Measurements from ENCODE around the gene OFD1.

Gene OFD1

DNA sequence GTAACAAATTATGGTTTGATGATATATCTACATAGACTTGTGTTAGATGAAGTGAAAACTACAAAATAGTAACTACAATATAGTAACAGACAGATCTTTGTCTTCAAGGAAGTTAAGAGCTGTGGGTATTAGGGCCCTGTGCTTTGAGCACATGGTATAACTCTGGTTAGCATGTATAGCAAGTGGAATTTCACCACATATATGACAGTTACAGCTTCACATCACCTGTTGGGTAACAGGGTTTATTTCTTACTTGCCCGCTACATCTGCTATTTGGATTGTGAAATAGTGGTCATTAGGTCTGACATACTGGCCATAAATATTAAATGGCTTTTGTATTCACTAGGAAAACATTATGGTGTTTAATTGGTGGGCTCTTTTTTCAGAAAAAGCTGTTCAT lies 20.2 kb downstream of the OFD1 start:
- Histone ChIP-seq H3K27ac (ENCODE audit: extremely low read depth, low read depth, low read length) (no peak overlapping the region), H3K36me3 (ENCODE audit: control insufficient read depth in 2 of 2, insufficient read depth in 1 of 2, low read length in 2 of 2) (peaks cover 80 to 81% of the 10 kb centered on the region in 2 experiments), H3K4me1 (ENCODE audit: control insufficient read depth, insufficient read depth, low read length) (no peaks in the 10 kb centered on the region), H3K4me3 (ENCODE audit: low read depth, low read length) (no peak overlapping the region), H3K9me3 (ENCODE audit: control insufficient read depth, insufficient read depth, low read depth, low read length) (no peaks in the 10 kb centered on the region)
- ChIA-PET POLR2A (interaction anchor here (1.5 kb wide), 1 partner anchor 20 kb away, joined by 4 read pairs; the partner anchor contains the start of genes OFD1 and TRAPPC2), CTCF (interaction anchor here (0.6 to 1.8 kb wide), 3 partner anchors 13 to 34 kb away, joined by 3 to 7 read pairs (median 4); partner anchors contain the start of genes OFD1 and TRAPPC2)
- no peak for TF ChIP-seq MEIS1 (CRISPR knock-in tag; IDR thresholded peaks at IDR 0.05; ENCODE audit: borderline replicate concordance)
- no peak for TF ChIP-seq YY2 (tag by site-specific recombination; IDR thresholded peaks at IDR 0.05)
- TF ChIP-seq ZNF324 (tag by site-specific recombination; IDR thresholded peaks at IDR 0.05), result no peak

DNA sequence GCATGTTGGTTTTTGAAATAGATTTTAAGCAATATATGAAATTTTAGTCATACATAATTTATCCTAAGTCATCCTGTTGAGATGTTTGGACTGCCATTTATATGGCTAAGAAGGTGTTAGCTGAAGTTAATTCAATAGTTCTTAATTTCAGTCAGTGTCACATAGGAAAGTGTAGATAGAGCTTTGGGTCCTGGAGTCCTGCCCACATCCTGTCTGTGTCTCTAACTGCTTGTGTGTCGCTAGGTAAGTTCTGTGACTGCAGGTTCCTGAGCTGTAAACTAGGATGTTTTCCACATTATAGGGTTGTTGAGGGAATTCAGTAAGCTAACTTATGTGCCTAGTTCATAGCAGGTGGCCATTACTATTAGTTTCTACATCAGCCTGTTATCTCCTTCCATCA lies 20.7 kb downstream of the OFD1 start:
- Histone ChIP-seq H3K4me3 (ENCODE audit: low read depth, low read length) (no peak overlapping the region), H3K36me3 (ENCODE audit: control insufficient read depth in 2 of 2, insufficient read depth in 1 of 2, low read length in 2 of 2) (peaks cover 83 to 84% of the 10 kb centered on the region in 2 experiments), H3K9me3 (ENCODE audit: control insufficient read depth, insufficient read depth, low read depth, low read length) (no peaks in the 10 kb centered on the region), H3K27ac (ENCODE audit: extremely low read depth, low read depth, low read length) (no peak overlapping the region), H3K4me1 (ENCODE audit: control insufficient read depth, insufficient read depth, low read length) (no peaks in the 10 kb centered on the region)
- ChIA-PET CTCF (interaction anchor here (0.6 to 1.8 kb wide), 3 partner anchors 20 to 277 kb away, joined by 3 to 7 read pairs (median 4); partner anchors contain the start of genes OFD1 and TRAPPC2), POLR2A (interaction anchor here (0.7 to 1.5 kb wide), 2 partner anchors 21 to 925 kb away, joined by 4 to 6 read pairs; partner anchors contain the start of genes OFD1 and TRAPPC2)
- TF ChIP-seq KLF7 (tag by site-specific recombination; IDR thresholded peaks at IDR 0.05; ENCODE audit: borderline replicate concordance), result no peak
- no peak for TF ChIP-seq ZBTB17 (tag by site-specific recombination; IDR thresholded peaks at IDR 0.05)
- TF ChIP-seq ZNF777 (tag by site-specific recombination; IDR thresholded peaks at IDR 0.05; ENCODE audit: borderline replicate concordance), result no peak
- TF ChIP-seq, protein P1, sequence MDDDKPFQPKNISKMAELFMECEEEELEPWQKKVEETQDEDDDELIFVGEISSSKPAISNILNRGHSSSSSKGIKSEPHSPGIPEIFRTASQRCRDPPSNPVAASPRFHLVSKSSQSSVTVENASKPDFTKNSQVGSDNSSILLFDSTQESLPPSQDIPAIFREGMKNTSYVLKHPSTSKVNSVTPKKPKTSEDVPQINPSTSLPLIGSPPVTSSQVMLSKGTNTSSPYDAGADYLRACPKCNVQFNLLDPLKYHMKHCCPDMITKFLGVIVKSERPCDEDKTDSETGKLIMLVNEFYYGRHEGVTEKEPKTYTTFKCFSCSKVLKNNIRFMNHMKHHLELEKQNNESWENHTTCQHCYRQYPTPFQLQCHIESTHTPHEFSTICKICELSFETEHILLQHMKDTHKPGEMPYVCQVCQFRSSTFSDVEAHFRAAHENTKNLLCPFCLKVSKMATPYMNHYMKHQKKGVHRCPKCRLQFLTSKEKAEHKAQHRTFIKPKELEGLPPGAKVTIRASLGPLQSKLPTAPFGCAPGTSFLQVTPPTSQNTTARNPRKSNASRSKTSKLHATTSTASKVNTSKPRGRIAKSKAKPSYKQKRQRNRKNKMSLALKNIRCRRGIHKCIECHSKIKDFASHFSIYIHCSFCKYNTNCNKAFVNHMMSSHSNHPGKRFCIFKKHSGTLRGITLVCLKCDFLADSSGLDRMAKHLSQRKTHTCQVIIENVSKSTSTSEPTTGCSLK (tag by site-specific recombination; IDR thresholded peaks at IDR 0.05), result no peak
- TF ChIP-seq KLF16 (tag by site-specific recombination; IDR thresholded peaks at IDR 0.05), result no peak
- no peak for TF ChIP-seq ZNF155 (tag by site-specific recombination; IDR thresholded peaks at IDR 0.05)
- no peak for TF ChIP-seq ZNF292 (tag by site-specific recombination; IDR thresholded peaks at IDR 0.05; ENCODE audit: borderline replicate concordance, low read depth)
- TF ChIP-seq ZFHX2 (tag by site-specific recombination; conservative IDR thresholded peaks at IDR 0.05), result no peak
- no peak for TF ChIP-seq SALL2 (tag by site-specific recombination; IDR thresholded peaks at IDR 0.05; ENCODE audit: borderline replicate concordance)
- no peak for TF ChIP-seq ZNF747 (tag by site-specific recombination; IDR thresholded peaks at IDR 0.05)
- no peak for TF ChIP-seq ZNF302 (tag by site-specific recombination; IDR thresholded peaks at IDR 0.05; ENCODE audit: low read depth)
- TF ChIP-seq, protein P2, sequence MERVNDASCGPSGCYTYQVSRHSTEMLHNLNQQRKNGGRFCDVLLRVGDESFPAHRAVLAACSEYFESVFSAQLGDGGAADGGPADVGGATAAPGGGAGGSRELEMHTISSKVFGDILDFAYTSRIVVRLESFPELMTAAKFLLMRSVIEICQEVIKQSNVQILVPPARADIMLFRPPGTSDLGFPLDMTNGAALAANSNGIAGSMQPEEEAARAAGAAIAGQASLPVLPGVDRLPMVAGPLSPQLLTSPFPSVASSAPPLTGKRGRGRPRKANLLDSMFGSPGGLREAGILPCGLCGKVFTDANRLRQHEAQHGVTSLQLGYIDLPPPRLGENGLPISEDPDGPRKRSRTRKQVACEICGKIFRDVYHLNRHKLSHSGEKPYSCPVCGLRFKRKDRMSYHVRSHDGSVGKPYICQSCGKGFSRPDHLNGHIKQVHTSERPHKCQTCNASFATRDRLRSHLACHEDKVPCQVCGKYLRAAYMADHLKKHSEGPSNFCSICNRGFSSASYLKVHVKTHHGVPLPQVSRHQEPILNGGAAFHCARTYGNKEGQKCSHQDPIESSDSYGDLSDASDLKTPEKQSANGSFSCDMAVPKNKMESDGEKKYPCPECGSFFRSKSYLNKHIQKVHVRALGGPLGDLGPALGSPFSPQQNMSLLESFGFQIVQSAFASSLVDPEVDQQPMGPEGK (tag by site-specific recombination; IDR thresholded peaks at IDR 0.05), result no peak
- TF ChIP-seq ZNF792 (tag by site-specific recombination; IDR thresholded peaks at IDR 0.05), result no peak
- TF ChIP-seq YY1 (tag by site-specific recombination; IDR thresholded peaks at IDR 0.05), result no peak
- no peak for TF ChIP-seq ZNF335 (tag by site-specific recombination; conservative IDR thresholded peaks at IDR 0.05)
- TF ChIP-seq ZNF391 (tag by site-specific recombination; IDR thresholded peaks at IDR 0.05; ENCODE audit: borderline replicate concordance, low read depth), result no peak
- TF ChIP-seq ZNF169 (tag by site-specific recombination; IDR thresholded peaks at IDR 0.05), result no peak
